Endodermal cell (in vitro differentiated cells): ENCODE measurements around the gene PAQR6. TPM values are rescaled to one million over a fixed set of nuclear protein-coding genes. Genes with fewer than 3 reads are reported as not detected.

ENCODE experiments used
- DNase-seq: peaks from one replicate; pipeline ENCODE4 v3.0.0-alpha.2; 2017
- H3K27ac ChIP-seq: 2 replicates; pipeline ENCODE4 v1.5.1; 2013; ENCODE audit warnings: mild to moderate bottlenecking, low read depth, low read length, moderate library complexity
- H3K27me3 ChIP-seq: 2 replicates; pipeline ENCODE4 v1.6.1; 2013; ENCODE audit warnings: mild to moderate bottlenecking, low read length, moderate library complexity; ENCODE audit not compliant: insufficient read depth, control insufficient read depth, poor library complexity, severe bottlenecking
- H3K36me3 ChIP-seq: 2 replicates; pipeline ENCODE4 v1.7.0; 2013; ENCODE audit warnings: mild to moderate bottlenecking, low read length, moderate library complexity; ENCODE audit not compliant: control insufficient read depth, insufficient read depth
- H3K4me1 ChIP-seq: one replicate; pipeline ENCODE4 v1.7.0; 2013; ENCODE audit warnings: low read length; ENCODE audit not compliant: control insufficient read depth, insufficient read depth
- H3K4me3 ChIP-seq: 2 replicates; pipeline ENCODE4 v1.5.1; 2013; ENCODE audit warnings: mild to moderate bottlenecking, low read length, moderate library complexity
- H3K9ac ChIP-seq: 2 replicates; pipeline ENCODE4 v1.6.1; 2013; ENCODE audit warnings: mild to moderate bottlenecking, low read length, moderate library complexity; ENCODE audit not compliant: poor library complexity, severe bottlenecking; ENCODE audit errors: extremely low read depth
- H3K9me3 ChIP-seq: 2 replicates; pipeline ENCODE4 v1.6.1; 2013; ENCODE audit warnings: mild to moderate bottlenecking, low read length, moderate library complexity; ENCODE audit not compliant: control insufficient read depth
- H3K27ac Mint-ChIP-seq: 2 replicates; pipeline ENCODE4 v1.8.0; 2020; ENCODE audit warnings: mixed read lengths
- H3K27me3 Mint-ChIP-seq: 2 replicates; pipeline ENCODE4 v1.8.0; 2021; ENCODE audit warnings: mild to moderate bottlenecking, mixed read lengths; ENCODE audit not compliant: insufficient read depth
- H3K36me3 Mint-ChIP-seq: 2 replicates; pipeline ENCODE4 v1.8.0; 2020; ENCODE audit warnings: low read depth, mixed read lengths
- H3K4me1 Mint-ChIP-seq: 2 replicates; pipeline ENCODE4 v1.8.0; 2020; ENCODE audit warnings: mixed read lengths
- H3K4me3 Mint-ChIP-seq: 2 replicates; pipeline ENCODE4 v1.8.0; 2020; ENCODE audit warnings: mild to moderate bottlenecking, moderate library complexity, mixed read lengths
- H3K9me3 Mint-ChIP-seq: 2 replicates; pipeline ENCODE4 v1.8.0; 2020; ENCODE audit warnings: mild to moderate bottlenecking, mixed read lengths
- WGBS, 2 experiments: methylation state at CpG; one replicate each; pipeline versions ENCODE4 v1.1.5 to v1.1.7; 2013; ENCODE audit warnings: missing lambda C conversion rate in 2 of 2, mixed read lengths in 1 of 2; ENCODE audit not compliant: insufficient coverage in 1 of 2, insufficient read length in 1 of 2; 5-methylcytosine and 5-hydroxymethylcytosine counted together
- total RNA-seq, 2 donors: library from RNA; stranded (reverse); fragmentation: NEBNext Ultra II Directional in 1 of 2; extraction: Animal tissue kit (Norgen Biotek cat#: 25700) in 1 of 2; gene quantifications; 2 replicates in 1 of 2; 3 replicates in 1 of 2; pipeline ENCODE4 v1.2.1, GENCODE V29; 2021
- TF ChIP-seq, protein P1 (sequence below): fragments of 200-600 bp; sonication (generic); conservative IDR thresholded peaks from 2 replicates; pipeline ENCODE4 v1.5.0; 2021; ENCODE audit warnings: antibody characterized with exemption, mild to moderate bottlenecking

The PAQR6 gene
- total RNA-seq, 2 donors from 2014 or later = 12.2 to 16.4 TPM

DNA sequence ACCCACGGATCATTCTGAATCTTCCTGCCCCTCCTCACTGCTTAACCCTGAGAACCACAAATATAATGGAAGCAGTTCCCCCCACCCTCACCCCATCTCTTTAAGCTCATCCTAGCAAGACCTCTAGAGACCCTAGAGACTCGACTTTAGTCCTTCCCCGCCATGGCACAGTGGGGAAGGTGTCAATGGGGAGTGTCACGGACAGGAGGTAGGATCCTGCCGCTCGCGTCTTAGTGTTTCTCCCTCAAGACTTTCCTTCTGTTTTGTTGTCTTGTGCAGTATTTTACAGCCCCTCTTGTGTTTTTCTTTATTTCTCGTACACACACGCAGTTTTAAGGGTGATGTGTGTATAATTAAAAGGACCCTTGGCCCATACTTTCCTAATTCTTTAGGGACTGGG lies 35.7 kb downstream of the PAQR6 start:
- H3K27me3 Mint-ChIP-seq = no peaks in the 10 kb centered on the region
- WGBS, 2 experiments = 94 to 97% methylated on average over 5 to 9 of the region's 9 CpGs
- Histone ChIP-seq H3K9me3 (no peaks in the 10 kb centered on the region), H3K27ac (no peak overlapping the region), H3K27me3 (no peaks in the 10 kb centered on the region), H3K4me3 (peak overlapping the region; percentile 89), H3K36me3 (peaks cover 55% of the 10 kb centered on the region), H3K9ac (peak overlapping the region; percentile 94), H3K4me1 (no peaks in the 10 kb centered on the region)
- DNase-seq = no peak
- no peaks in the 10 kb centered on the region for H3K9me3 Mint-ChIP-seq
- peak overlapping the region; percentile 89 for H3K4me3 Mint-ChIP-seq
- peak overlapping the region; percentile 100 for H3K27ac Mint-ChIP-seq
- TF ChIP-seq, protein P1, sequence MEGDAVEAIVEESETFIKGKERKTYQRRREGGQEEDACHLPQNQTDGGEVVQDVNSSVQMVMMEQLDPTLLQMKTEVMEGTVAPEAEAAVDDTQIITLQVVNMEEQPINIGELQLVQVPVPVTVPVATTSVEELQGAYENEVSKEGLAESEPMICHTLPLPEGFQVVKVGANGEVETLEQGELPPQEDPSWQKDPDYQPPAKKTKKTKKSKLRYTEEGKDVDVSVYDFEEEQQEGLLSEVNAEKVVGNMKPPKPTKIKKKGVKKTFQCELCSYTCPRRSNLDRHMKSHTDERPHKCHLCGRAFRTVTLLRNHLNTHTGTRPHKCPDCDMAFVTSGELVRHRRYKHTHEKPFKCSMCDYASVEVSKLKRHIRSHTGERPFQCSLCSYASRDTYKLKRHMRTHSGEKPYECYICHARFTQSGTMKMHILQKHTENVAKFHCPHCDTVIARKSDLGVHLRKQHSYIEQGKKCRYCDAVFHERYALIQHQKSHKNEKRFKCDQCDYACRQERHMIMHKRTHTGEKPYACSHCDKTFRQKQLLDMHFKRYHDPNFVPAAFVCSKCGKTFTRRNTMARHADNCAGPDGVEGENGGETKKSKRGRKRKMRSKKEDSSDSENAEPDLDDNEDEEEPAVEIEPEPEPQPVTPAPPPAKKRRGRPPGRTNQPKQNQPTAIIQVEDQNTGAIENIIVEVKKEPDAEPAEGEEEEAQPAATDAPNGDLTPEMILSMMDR = no peak
- peaks cover 57% of the 10 kb centered on the region for H3K36me3 Mint-ChIP-seq
- H3K4me1 Mint-ChIP-seq = peaks cover 25% of the 10 kb centered on the region

DNA sequence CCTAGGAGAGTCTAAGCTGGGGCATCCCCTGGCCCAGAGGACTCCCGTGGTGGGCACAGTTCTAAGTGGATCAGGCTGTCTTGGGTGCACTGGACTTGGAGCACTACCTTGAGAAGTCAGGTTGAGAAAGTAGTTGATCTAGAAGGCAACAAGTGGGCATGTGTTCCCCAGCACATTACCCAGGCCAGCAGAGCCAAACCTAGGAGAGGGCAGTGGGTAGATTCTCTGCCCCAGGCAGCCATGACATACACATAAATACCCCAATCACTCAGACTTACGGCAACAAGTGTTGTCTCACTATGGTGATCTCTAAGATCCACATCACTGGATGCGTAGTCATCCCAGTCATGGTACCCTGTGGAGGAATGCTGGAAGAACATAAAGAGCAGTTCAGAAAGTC lies 36.6 kb downstream of the PAQR6 start:
- H3K9me3 Mint-ChIP-seq = no peaks in the 10 kb centered on the region
- Histone ChIP-seq H3K9me3 (no peaks in the 10 kb centered on the region), H3K4me1 (no peaks in the 10 kb centered on the region), H3K27ac (no peak overlapping the region), H3K36me3 (peaks cover 59% of the 10 kb centered on the region), H3K4me3 (no peak overlapping the region), H3K27me3 (no peaks in the 10 kb centered on the region), H3K9ac (no peak overlapping the region)
- DNase-seq = no peak
- 96% methylated on average over 3 of the region's 3 CpGs; no CpG with 5 or more reads in 1 of the 2 experiments for WGBS, 2 experiments
- H3K36me3 Mint-ChIP-seq = peaks cover 58% of the 10 kb centered on the region
- no peaks in the 10 kb centered on the region for H3K27me3 Mint-ChIP-seq
- no peak overlapping the region for H3K4me3 Mint-ChIP-seq
- H3K27ac Mint-ChIP-seq = no peak overlapping the region
- H3K4me1 Mint-ChIP-seq = peaks cover 25% of the 10 kb centered on the region
- TF ChIP-seq, protein P1 = no peak

DNA sequence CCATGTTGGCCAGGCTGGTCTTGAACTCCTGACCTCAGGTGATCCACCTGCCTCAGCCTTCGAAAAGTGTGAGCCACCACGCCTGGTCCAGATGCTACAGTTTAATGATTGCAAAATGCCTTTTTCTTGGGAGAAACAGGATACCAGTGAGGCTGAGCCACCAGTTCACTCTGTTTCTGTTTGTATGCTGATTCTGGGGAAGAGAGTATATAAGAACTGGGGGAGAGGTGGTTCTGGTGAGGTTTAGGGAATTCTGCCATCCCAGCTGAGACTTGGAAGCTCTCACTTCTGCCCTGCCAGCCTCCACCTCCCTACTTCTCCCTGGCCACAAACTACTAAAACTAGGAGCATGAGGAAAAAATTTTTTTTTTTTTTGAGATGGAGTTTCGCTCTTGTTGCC lies 43.2 kb downstream of the PAQR6 start:
- Histone ChIP-seq H3K36me3 (peaks cover 53% of the 10 kb centered on the region), H3K27ac (no peak overlapping the region), H3K4me3 (no peak overlapping the region), H3K4me1 (no peaks in the 10 kb centered on the region), H3K9ac (no peak overlapping the region), H3K27me3 (no peaks in the 10 kb centered on the region), H3K9me3 (no peaks in the 10 kb centered on the region)
- Mint-ChIP-seq H3K36me3 (peaks cover 45% of the 10 kb centered on the region), H3K4me1 (peaks cover 12% of the 10 kb centered on the region), H3K27ac (no peak overlapping the region), H3K4me3 (no peak overlapping the region), H3K27me3 (no peaks in the 10 kb centered on the region), H3K9me3 (no peaks in the 10 kb centered on the region)
- WGBS, 2 experiments = 90 to 96% methylated on average over 2 of the region's 3 CpGs
- no peak for DNase-seq
- TF ChIP-seq, protein P1 = no peak
